H1 (cell line): ENCODE measurements around the gene MARS1. TPM values are rescaled to one million over a fixed set of nuclear protein-coding genes. Genes with fewer than 3 reads are reported as not detected.
A peak's percentile ranks its signal among the peaks of the same experiment; 100 is the strongest.

ENCODE experiments used
- CTCF ChIA-PET: fragments of 300-600 bp; sonication (Branson Sonifier 250); formaldehyde crosslinking; loops from one replicate; lab custom pipeline; 2021; ENCODE audit not compliant: partially characterized antibody; lab: Charles Lee
- POLR2A ChIA-PET: fragments of 300-600 bp; sonication (Branson Sonifier 250); formaldehyde crosslinking; loops from one replicate; lab custom pipeline; 2021; ENCODE audit warnings: inconsistent platforms; ENCODE audit not compliant: partially characterized antibody; lab: Charles Lee
- DNase-seq, 2 experiments: peaks; one replicate each; pipeline versions ENCODE4 v3.0.0 to v3.0.0-alpha.2; 2010 to 2022; ENCODE audit warnings: low spot score in 2 of 2, low read depth in 1 of 2, mixed read lengths in 1 of 2
- FAIRE-seq: peaks from 2 replicates; lab custom pipeline; 2011; peaks lifted over from hg19 to GRCh38; lab: Jason Lieb, UNC
- H2AFZ ChIP-seq: 2 replicates; pipeline ENCODE4 v1.8.1; 2012; ENCODE audit warnings: low read length, inconsistent platforms
- H2AK5ac ChIP-seq: 2 replicates; pipeline ENCODE4 v1.6.1; 2013; ENCODE audit warnings: low read depth, low read length
- H2BK120ac ChIP-seq: replicated peaks from 2 replicates; pipeline ENCODE3; 2013; ENCODE audit warnings: low read depth, low read length, inconsistent platforms
- H2BK12ac ChIP-seq: 2 replicates; pipeline ENCODE4 v1.6.1; 2013; ENCODE audit warnings: low read depth, low read length
- H2BK15ac ChIP-seq: 2 replicates; pipeline ENCODE4 v1.6.1; 2013; ENCODE audit warnings: low read length
- H2BK20ac ChIP-seq: 2 replicates; pipeline ENCODE4 v1.6.1; 2013; ENCODE audit warnings: low read length
- H2BK5ac ChIP-seq: 2 replicates; pipeline ENCODE4 v1.6.1; 2013; ENCODE audit warnings: low read depth, low read length
- H3K14ac ChIP-seq: 2 replicates; pipeline ENCODE4 v1.6.1; 2013; ENCODE audit warnings: inconsistent platforms; ENCODE audit not compliant: insufficient read length
- H3K18ac ChIP-seq: 2 replicates; pipeline ENCODE4 v1.6.1; 2013; ENCODE audit warnings: low read length; ENCODE audit errors: extremely low read depth
- H3K23ac ChIP-seq: 2 replicates; pipeline ENCODE4 v1.6.1; 2013; ENCODE audit warnings: inconsistent platforms; ENCODE audit not compliant: insufficient read length
- H3K23me2 ChIP-seq: 2 replicates; pipeline ENCODE4 v1.6.1; 2013; ENCODE audit warnings: low read depth, low read length
- H3K27ac ChIP-seq: 2 replicates; pipeline ENCODE4 v1.6.1; 2011; ENCODE audit warnings: low read depth, low read length, inconsistent platforms
- H3K27me3 ChIP-seq, 4 experiments: replicated peaks in 1 of 4; 1 replicate in 1 of 4; 2 replicates in 3 of 4; pipeline versions ENCODE4 v1.6.1 to v1.8.1; 2011 to 2013; ENCODE audit warnings: low read length in 3 of 4, mild to moderate bottlenecking in 3 of 4, inconsistent platforms in 2 of 4, mixed read lengths in 2 of 4, moderate library complexity in 1 of 4; ENCODE audit not compliant: control insufficient read depth in 3 of 4, insufficient read depth in 3 of 4; ENCODE audit errors: extremely low read depth in 1 of 4
- H3K36me3 ChIP-seq, 4 experiments: 2 replicates each; pipeline versions ENCODE4 v1.6.1 to v1.8.1; 2011 to 2013; ENCODE audit warnings: mild to moderate bottlenecking in 4 of 4, low read length in 3 of 4, moderate library complexity in 2 of 4, control low read depth in 1 of 4, inconsistent platforms in 1 of 4; ENCODE audit not compliant: insufficient read depth in 4 of 4, control insufficient read depth in 2 of 4
- H3K4ac ChIP-seq: replicated peaks from 2 replicates; pipeline ENCODE3; 2013; ENCODE audit warnings: low read length, low read depth, mixed read lengths, inconsistent platforms; ENCODE audit not compliant: insufficient read length
- H3K4me1 ChIP-seq, 4 experiments: replicated peaks in 1 of 4; 1 replicate in 1 of 4; 2 replicates in 3 of 4; pipeline versions ENCODE4 v1.6.1 to v1.8.1; 2011 to 2013; ENCODE audit warnings: low read length in 3 of 4, inconsistent platforms in 2 of 4, mixed read lengths in 1 of 4; ENCODE audit not compliant: insufficient read depth in 4 of 4, control insufficient read depth in 3 of 4
- H3K4me2 ChIP-seq, 2 experiments: 2 replicates each; pipeline versions ENCODE4 v1.6.1 to v1.8.1; 2011 to 2013; ENCODE audit warnings: low read depth in 2 of 2, low read length in 2 of 2, control low read depth in 1 of 2, inconsistent platforms in 1 of 2, mild to moderate bottlenecking in 1 of 2; ENCODE audit not compliant: insufficient read depth in 1 of 2
- H3K4me3 ChIP-seq, 4 experiments: fragments of 200-600, 300-600 bp in 1 of 4; sonication (generic), shearing (Covaris generic), sonication (Bioruptor Twin) in 1 of 4; 2 replicates each; pipeline versions ENCODE4 v1.5.1 to v1.8.1; 2011 to 2016; ENCODE audit warnings: low read length in 4 of 4, low read depth in 3 of 4, control low read depth in 2 of 4, inconsistent platforms in 2 of 4, mild to moderate bottlenecking in 2 of 4, mixed read lengths in 1 of 4, moderate library complexity in 1 of 4; ENCODE audit not compliant: insufficient read depth in 2 of 4; ENCODE audit errors: extremely low read depth in 1 of 4
- H3K56ac ChIP-seq: replicated peaks from 2 replicates; pipeline ENCODE3; 2013; ENCODE audit warnings: low read depth, mild to moderate bottlenecking, mixed read lengths, low read length, inconsistent platforms; ENCODE audit not compliant: insufficient read length
- H3K79me1 ChIP-seq: 2 replicates; pipeline ENCODE4 v1.6.1; 2013; ENCODE audit warnings: low read depth, low read length, control low read depth
- H3K79me2 ChIP-seq, 2 experiments: 2 replicates each; pipeline versions ENCODE4 v1.6.1 to v1.8.1; 2012 to 2013; ENCODE audit warnings: low read length in 2 of 2, mild to moderate bottlenecking in 2 of 2, inconsistent platforms in 1 of 2; ENCODE audit not compliant: insufficient read depth in 2 of 2, control insufficient read depth in 1 of 2
- H3K9ac ChIP-seq, 4 experiments: replicated peaks in 1 of 4; 1 replicate in 1 of 4; 2 replicates in 3 of 4; pipeline versions ENCODE4 v1.6.1 to v1.8.1; 2011 to 2013; ENCODE audit warnings: low read depth in 3 of 4, low read length in 3 of 4, control low read depth in 2 of 4, mild to moderate bottlenecking in 2 of 4, moderate library complexity in 2 of 4, inconsistent platforms in 1 of 4; ENCODE audit errors: extremely low read depth in 1 of 4
- H3K9me3 ChIP-seq, 2 experiments: 2 replicates each; pipeline versions ENCODE4 v1.6.1 to v1.8.1; 2012 to 2013; ENCODE audit warnings: mild to moderate bottlenecking in 2 of 2, moderate library complexity in 2 of 2, control low read depth in 1 of 2, inconsistent platforms in 1 of 2, low read depth in 1 of 2, low read length in 1 of 2, mixed read lengths in 1 of 2; ENCODE audit not compliant: insufficient read depth in 2 of 2
- H4K20me1 ChIP-seq, 2 experiments: replicated peaks in 1 of 2; 2 replicates each; pipeline versions ENCODE3 to v1.8.1; 2011 to 2013; ENCODE audit warnings: inconsistent platforms in 2 of 2, low read length in 2 of 2, mild to moderate bottlenecking in 1 of 2; ENCODE audit not compliant: insufficient read depth in 2 of 2, control insufficient read depth in 1 of 2
- H4K5ac ChIP-seq: 2 replicates; pipeline ENCODE4 v1.6.1; 2013; ENCODE audit warnings: low read length, low read depth, mixed read lengths, inconsistent platforms; ENCODE audit not compliant: insufficient read length
- H4K8ac ChIP-seq: 2 replicates; pipeline ENCODE4 v1.8.0; 2013; ENCODE audit warnings: mild to moderate bottlenecking, moderate library complexity, low read length, inconsistent platforms; ENCODE audit not compliant: insufficient read depth; ENCODE audit errors: extremely low read depth
- H4K91ac ChIP-seq: replicated peaks from 2 replicates; pipeline ENCODE3; 2013; ENCODE audit warnings: low read length, mixed read lengths, inconsistent platforms; ENCODE audit not compliant: insufficient read length
- KDM5A ChIP-seq: fragments of 200-600 bp; IDR thresholded peaks from 2 replicates; pipeline ENCODE4 v1.7.1; 2012; ENCODE audit warnings: mild to moderate bottlenecking, low read length, inconsistent platforms, mixed read lengths
- whole genome bisulfite sequencing, 2 experiments: shearing (Covaris generic) in 1 of 2; methylation state at CpG; one replicate each; pipeline versions ENCODE4 v1.1.6 to v1.1.7; 2013 to 2015; ENCODE audit warnings: low lambda C conversion rate in 2 of 2, mixed read lengths in 2 of 2, inconsistent platforms in 1 of 2, low coverage in 1 of 2, missing lambda C conversion rate in 1 of 2; ENCODE audit not compliant: insufficient replicate concordance in 2 of 2, insufficient coverage in 1 of 2, insufficient read length in 1 of 2; ENCODE audit errors: extremely low coverage in 1 of 2, missing lambda C conversion rate in 1 of 2; 5-methylcytosine and 5-hydroxymethylcytosine counted together
- polyA plus RNA-seq, 7 experiments: library from polyadenylated mRNA; depleted of rRNA in 3 of 7; stranded (reverse) in 5 of 7; unstranded in 2 of 7; fragments of >200 nt in 5 of 7; fragments of 200-250 nt in 2 of 7; gene quantifications; 1 replicate in 5 of 7; 2 replicates in 1 of 7; 4 replicates in 1 of 7; pipeline versions ENCODE4 v1.2.1 to v1.2.3, GENCODE V29; 2011 to 2013; ENCODE audit warnings: missing spikeins in 2 of 7, mixed read lengths in 2 of 7
- total RNA-seq: library from RNA; stranded (reverse); fragmentation: NEBNext Ultra II Directional; extraction: Animal tissue kit (Norgen Biotek cat#: 25700); gene quantifications from 2 replicates; pipeline ENCODE4 v1.2.1, GENCODE V29; 2021

The MARS1 gene
- total and polyA plus RNA-seq, 2 of the 8 experiments (the other 6 are each of a cell fraction or from before 2014, with no cell fraction given), result 194 to 407 TPM

GRCh38 chr12:57483466-57483865, 4.4 kb upstream of the MARS1 start:
- Histone ChIP-seq H3K27me3 (no peaks in the 10 kb centered on the region), H2BK12ac (no peak overlapping the region), H2AFZ (0 out of 2 replicates have a peak overlapping the region, but pooled peaks have one; percentile 36), H3K79me2 (peaks cover 4 to 6% of the 10 kb centered on the region in 2 experiments), H3K4me3 (no peak overlapping the region), H3K23me2 (peaks cover under 1% of the 10 kb centered on the region; the same call in 1 of the 2 replicates), H3K4me2 (no peak overlapping the region), H3K36me3 (no peaks in the 10 kb centered on the region), H2AK5ac (no peak overlapping the region), H3K27ac (no peak overlapping the region), H3K4ac (no peak overlapping the region), H2BK120ac (no peak overlapping the region), H4K20me1 (no peaks in the 10 kb centered on the region), H3K79me1 (0 out of 2 replicates have a peak, but pooled peaks cover under 1% of the 10 kb centered on the region), H2BK20ac (0 out of 2 replicates have a peak overlapping the region, but pooled peaks have one; percentile 3), H3K23ac (no peak overlapping the region), H3K9ac (no peak overlapping the region), H4K8ac (no peak overlapping the region), H4K91ac (no peak overlapping the region), H4K5ac (no peak overlapping the region), H2BK15ac (no peak overlapping the region), H3K9me3 (no peaks in the 10 kb centered on the region), H3K14ac (no peak overlapping the region), H3K4me1 (no peaks in the 10 kb centered on the region; a peak in 2 of 7 replicates), H3K56ac (peak overlapping the region; percentile 64), H3K18ac (no peak overlapping the region), H2BK5ac (no peak overlapping the region)
- no peak for DNase-seq
- 54% methylated on average over 5 of the region's 5 CpGs; no CpG with 5 or more reads in 1 of the 2 experiments for WGBS, 2 experiments
- CTCF ChIA-PET, result interaction anchor here (6.1 to 25.1 kb wide), 2 partner anchors 8 to 26 kb away, joined by 34 to 441 read pairs; partner anchors contain the start of genes GLI1 and INHBE
- POLR2A ChIA-PET, result interaction anchor here (1.2 kb wide), 1 partner anchor 54 kb away, joined by 4 read pairs; no protein-coding TSS in a partner anchor
- FAIRE-seq, result no peak
- no peak for TF ChIP-seq KDM5A
